ENCODE measurements around the gene RPL21.

Gene RPL21

DNA sequence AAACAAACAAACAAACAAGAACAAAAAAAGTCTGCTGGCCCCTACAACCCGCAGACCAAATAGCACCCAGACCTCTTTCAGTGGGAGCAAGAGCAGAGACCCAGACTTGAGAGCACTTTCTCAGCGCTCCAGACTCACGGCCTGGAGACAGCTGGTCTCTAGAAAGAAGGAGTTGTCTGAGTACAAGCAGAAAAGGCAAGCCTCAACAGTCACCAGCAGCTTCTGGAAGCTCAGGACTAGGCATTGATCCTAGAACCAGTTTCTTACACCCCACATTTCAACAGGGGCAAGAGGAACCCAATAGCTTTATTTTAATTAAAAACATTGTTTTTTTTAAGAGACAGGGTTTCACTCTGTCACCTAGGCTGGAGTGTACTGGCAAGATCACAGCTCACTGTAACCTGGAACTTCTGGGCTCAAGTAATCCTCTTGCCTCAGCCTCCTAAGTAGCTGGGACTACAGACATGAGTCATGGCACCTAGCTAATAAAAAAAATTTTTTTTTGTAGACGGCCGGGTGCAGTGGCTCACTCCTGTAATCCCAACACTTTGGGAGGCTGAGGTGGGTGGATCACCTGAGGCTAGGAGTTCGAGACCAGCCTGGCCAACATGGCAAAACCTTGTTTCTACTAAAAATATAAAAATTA is 49.7 kb downstream of the RPL21 start:
- no peak for DNase-seq (ENCODE audit: extremely low spot score)
- CTCF ChIA-PET, result interaction anchor here (1.0 to 2.4 kb wide), 5 partner anchors 9 to 316 kb away, joined by 3 to 6 read pairs (median 5); partner anchors contain the start of gene RASL11A
- POLR2A ChIA-PET, result interaction anchor here (0.6 kb wide), 1 partner anchor 50 kb away, joined by 3 read pairs; no protein-coding TSS in a partner anchor
- TF ChIP-seq, protein P1, sequence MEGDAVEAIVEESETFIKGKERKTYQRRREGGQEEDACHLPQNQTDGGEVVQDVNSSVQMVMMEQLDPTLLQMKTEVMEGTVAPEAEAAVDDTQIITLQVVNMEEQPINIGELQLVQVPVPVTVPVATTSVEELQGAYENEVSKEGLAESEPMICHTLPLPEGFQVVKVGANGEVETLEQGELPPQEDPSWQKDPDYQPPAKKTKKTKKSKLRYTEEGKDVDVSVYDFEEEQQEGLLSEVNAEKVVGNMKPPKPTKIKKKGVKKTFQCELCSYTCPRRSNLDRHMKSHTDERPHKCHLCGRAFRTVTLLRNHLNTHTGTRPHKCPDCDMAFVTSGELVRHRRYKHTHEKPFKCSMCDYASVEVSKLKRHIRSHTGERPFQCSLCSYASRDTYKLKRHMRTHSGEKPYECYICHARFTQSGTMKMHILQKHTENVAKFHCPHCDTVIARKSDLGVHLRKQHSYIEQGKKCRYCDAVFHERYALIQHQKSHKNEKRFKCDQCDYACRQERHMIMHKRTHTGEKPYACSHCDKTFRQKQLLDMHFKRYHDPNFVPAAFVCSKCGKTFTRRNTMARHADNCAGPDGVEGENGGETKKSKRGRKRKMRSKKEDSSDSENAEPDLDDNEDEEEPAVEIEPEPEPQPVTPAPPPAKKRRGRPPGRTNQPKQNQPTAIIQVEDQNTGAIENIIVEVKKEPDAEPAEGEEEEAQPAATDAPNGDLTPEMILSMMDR (IDR thresholded peaks at IDR 0.05; ENCODE audit: control extremely low read depth, extremely low read depth, low read depth, missing control alignments), result no peak

DNA sequence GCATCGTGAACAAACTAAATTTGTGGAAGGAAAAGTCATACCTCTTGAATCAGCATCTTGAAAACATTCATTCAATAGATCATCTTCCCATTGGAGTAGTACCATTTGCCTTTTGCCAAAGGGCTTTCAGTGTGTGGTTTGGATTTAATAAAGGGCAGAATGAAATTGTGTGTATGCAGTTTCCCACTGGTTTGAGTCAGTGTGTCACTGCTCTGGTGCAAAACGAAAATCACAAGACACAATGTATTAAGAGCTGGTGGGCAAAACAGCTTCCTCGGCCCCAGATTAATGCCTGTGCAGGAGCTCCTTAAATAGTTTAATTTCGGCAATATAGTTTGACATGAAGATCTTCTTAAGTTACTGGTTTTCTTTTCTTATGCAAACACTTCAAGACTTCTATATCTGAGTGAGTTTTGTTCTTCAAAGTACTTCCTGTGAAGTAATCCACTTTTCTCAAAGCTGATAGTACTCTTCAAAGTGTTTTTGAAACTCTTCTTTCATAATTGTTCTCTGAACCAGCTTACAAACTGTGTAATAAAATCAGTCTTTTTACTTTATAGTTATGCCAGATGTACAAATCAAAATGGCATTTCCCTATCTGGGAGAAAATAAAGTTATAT is 51.4 kb downstream of the RPL21 start:
- ChIA-PET CTCF (interaction anchor here (1.2 to 1.4 kb wide), 3 partner anchors 9 to 32 kb away, joined by 3 read pairs; partner anchors contain the start of gene RASL11A), POLR2A (no interaction called here)
- no peak for DNase-seq (ENCODE audit: extremely low spot score)
- TF ChIP-seq, protein P1 (IDR thresholded peaks at IDR 0.05; ENCODE audit: control extremely low read depth, extremely low read depth, low read depth, missing control alignments), result no peak

GRCh38 chr13:27304099-27304498 is 52.7 kb downstream of the RPL21 start:
- TF ChIP-seq, protein P1 (IDR thresholded peaks at IDR 0.05; ENCODE audit: control extremely low read depth, extremely low read depth, low read depth, missing control alignments), result no peak
- CTCF ChIA-PET, result interaction anchor here (1.2 kb wide), 1 partner anchor 57 kb away, joined by 3 read pairs; no protein-coding TSS in a partner anchor
- no peak for DNase-seq (ENCODE audit: extremely low spot score)
- POLR2A ChIA-PET, result no interaction called here

- ChIA-PET POLR2A (no interaction called here), CTCF (interaction anchor here (1.2 kb wide), 2 partner anchors 57 to 319 kb away, joined by 3 to 4 read pairs; no protein-coding TSS in a partner anchor)
- DNase-seq (ENCODE audit: extremely low spot score), result no peak
- TF ChIP-seq, protein P1 (IDR thresholded peaks at IDR 0.05; ENCODE audit: control extremely low read depth, extremely low read depth, low read depth, missing control alignments), result no peak
Observed at GRCh38 chr13:27304611-27305010, 53.3 kb downstream of the RPL21 start.
